ENCODE measurements around the gene FBXW7.

DNA sequence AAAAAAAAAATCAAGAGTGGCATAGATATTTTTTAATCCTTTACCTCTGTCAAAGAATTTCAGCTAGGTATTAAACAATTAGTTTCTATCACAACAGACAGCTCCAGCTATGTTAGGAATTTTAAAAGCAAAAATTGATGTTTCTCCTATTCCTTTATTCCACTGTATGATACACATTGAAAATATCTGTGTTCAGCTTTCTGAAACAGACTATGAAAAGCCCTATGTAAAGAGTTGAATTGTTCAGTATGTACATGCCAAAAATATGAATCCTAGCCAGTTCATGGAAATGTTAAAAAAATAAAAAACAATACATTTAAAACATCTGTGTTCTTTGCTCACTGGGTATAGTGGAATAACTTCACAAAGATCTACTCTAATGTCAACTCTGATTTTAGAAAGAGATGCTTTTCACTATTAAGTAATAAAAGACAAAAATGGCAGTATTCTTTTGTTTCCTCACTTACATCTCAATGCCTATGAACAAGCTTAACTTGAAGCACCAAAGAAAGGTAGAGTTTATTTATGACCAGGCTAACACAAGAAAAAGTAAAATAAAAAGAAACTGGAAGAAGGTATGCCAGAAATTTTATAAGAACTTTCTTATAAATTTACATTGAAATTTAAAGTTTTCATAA is 32.1 kb downstream of the FBXW7 start:
- TF ChIP-seq, protein P1, sequence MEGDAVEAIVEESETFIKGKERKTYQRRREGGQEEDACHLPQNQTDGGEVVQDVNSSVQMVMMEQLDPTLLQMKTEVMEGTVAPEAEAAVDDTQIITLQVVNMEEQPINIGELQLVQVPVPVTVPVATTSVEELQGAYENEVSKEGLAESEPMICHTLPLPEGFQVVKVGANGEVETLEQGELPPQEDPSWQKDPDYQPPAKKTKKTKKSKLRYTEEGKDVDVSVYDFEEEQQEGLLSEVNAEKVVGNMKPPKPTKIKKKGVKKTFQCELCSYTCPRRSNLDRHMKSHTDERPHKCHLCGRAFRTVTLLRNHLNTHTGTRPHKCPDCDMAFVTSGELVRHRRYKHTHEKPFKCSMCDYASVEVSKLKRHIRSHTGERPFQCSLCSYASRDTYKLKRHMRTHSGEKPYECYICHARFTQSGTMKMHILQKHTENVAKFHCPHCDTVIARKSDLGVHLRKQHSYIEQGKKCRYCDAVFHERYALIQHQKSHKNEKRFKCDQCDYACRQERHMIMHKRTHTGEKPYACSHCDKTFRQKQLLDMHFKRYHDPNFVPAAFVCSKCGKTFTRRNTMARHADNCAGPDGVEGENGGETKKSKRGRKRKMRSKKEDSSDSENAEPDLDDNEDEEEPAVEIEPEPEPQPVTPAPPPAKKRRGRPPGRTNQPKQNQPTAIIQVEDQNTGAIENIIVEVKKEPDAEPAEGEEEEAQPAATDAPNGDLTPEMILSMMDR (IDR thresholded peaks at IDR 0.05) = no peak
- TF ChIP-seq POLR2A (IDR thresholded peaks at IDR 0.05) = no peak

Data from body of pancreas (tissue), 4 donors.